Fibroblast of skin of left quadriceps (primary cell): ENCODE measurements around the gene LCN10.

Source experiments
- DNase-seq, 2 experiments: peaks; one replicate each; pipeline ENCODE4 v3.0.0-alpha.2; 2013; ENCODE audit warnings: low read depth in 2 of 2

The LCN10 gene

DNA sequence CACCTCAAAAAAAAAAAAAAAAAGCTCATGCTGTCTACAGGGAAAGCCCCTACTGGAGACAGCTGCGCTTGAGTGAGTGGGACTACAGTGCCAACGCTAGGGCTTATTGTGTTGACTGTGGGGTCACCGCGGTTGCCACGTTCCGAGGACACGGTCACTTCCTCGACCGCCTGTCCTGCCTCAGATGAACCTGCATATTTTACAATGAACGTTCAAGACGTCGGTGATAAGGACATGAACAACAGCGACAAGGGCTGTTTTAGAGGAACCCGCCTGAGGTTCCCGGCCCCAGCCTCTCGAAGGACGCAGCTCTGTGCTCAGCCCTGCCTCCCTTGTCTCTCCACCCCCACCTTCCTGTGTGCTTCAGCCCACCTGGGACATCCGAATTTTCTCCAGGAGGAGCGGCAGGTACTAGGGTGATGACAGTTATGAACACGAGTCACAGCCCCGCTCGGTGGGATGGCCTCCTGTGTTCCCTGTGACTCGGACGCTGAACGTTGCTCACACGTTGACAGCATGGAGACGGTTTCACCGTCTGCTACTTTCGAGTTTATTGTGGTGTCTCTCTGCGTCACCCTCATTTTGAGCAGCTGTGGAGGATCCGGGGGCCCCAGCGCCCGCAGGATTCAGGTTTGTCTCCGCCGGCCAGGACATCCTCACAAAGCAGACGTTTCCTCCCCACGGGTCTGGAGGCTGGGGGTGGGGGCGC, 41.6 kb downstream of the LCN10 start:
- DNase-seq, result no peak

- DNase-seq, result no peak
Measured at GRCh38 chr9:136700304-136700703, 42.4 kb downstream of the LCN10 start.

DNA sequence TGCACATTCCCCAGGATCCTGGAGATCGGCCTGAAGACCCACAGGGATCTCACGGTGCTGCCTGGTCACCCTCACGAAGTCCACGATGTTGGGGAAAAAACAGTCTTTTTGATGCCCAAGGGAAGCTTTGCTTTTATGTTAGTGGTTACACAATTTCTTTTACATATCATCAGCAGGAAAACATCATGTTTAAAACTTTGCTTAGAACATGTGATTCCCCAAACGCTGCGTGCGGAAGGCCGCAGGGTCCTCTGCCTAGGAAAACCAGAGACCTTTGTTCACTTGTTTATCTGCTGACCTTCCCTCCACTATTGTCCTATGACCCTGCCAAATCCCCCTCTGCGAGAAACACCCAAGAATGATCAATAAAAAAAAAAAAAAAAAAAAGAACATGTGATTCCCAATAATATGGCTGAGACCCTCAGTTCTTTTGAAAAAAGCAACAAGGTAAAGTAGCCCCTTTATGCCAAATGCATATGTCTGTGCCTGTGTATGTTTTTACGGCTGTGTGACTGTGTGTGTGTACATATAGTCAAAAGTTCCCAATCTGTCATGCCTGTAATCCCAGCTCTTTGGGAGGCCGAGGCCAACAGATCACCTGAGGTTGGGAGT, 44.0 kb downstream of the LCN10 start:
- no peak for DNase-seq

DNA sequence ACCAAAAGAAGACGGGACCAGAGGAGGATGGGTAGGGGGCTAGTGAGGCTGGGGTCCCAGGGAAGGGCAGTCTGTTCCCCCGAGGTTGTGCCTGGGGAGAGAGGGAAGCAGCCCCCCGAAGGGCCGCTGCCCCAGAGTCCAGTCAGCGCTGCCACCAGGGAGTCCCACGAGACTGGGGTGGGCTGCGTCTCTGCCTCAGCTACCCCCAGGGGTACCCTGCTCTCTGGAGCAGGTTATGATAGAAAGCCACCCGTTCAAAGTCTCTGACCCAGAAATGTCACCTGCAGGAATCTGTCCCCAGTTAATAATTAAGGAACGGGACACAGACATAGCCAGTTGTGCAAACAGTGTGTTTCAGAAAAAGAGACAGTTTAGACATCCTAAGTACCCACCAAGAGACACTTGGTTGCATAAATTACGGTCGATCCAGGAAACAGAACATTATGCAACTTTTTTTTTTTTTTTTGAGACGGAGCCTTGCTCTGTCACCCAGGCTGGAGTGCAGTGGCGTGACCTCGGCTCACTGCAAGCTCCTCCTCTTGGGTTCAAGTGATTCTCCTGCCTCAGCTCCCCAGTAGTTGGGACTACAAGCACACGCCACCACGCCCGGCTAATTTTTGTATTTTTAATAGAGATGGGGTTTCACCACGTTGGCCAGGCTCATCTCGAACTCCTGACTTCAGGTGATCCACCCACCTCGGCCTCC, 44.8 kb downstream of the LCN10 start:
- no peak for DNase-seq

DNA sequence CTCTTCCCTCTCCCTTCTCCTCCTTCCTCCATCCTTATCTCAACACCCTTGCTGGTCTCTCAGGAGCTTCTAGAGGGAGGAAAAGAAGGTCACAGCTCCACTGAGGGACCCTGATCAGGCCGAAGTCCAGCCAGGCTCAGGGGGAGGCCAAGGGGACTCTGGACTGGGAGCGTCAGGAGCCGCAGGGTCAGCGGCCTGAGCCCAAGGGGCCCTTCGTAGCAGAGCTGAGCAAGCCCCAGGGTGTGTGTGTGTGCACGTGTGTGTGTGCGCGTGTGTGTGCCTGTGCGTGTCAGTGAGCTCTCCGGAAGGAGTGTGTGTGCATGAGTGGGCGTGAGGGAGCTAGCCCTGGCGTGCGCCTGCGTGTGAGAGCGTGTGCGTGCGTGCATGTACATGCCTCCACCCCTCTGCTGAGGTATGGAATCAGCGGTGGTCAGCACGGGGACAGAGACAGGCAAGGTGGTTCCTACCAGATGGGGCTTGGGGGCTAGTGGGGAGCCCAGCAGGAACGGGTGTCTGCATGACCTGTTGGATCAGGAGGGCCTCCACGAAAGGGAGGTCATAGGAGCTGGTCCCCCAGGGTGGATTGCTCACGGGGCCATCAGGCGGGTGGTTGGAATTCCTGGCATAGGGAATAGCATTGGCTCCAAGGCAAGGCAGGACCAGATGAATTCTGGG, 45.5 kb downstream of the LCN10 start:
- no peak for DNase-seq

- DNase-seq, result no peak
Measured at GRCh38 chr9:136696502-136696901, 46.2 kb downstream of the LCN10 start.

DNA sequence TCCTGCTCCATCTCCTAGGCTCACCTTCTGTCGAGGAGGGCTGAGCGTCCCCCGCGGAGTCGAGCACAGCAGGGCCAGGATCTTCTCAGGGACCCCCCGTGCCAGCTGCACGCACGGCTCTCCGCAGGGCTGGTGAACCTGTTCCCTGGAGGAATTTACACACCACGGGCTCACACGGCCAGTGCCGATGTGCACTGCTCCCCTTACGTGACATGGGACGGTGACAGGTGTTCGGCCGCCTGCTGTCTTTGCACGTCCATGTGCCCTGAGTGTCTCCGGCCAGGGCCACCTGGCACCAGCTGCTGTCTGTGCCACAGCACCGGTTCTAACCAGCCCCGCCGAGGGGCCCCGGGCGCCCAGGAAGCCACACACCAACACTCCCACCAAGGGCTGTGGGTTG, 46.8 kb downstream of the LCN10 start:
- DNase-seq, result no peak

DNA sequence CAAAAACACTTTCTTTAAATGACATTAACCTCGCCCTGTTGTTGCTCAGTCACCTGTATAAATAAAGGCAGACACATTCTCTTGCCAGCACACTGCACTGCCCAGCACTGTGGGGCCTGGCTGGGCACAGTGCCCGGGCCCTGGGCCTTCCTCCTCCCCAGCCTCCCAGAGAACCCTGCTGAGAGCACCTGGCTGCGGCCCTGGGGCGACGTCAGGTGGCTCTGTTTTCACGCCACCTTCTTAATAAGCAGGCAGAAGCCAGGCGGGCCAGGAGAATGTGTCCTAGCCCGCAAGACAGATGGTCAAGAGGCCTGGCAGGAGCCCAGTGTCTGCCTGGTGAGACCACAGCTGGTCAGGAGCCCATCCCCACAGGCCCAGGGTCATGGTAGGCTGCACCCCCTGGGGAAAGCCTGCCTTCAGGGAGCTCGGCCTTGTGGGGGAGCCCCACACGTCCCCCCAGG, 47.3 kb downstream of the LCN10 start:
- DNase-seq, result no peak

GRCh38 chr9:136694872-136695247, 47.9 kb downstream of the LCN10 start:
- no peak for DNase-seq

DNA sequence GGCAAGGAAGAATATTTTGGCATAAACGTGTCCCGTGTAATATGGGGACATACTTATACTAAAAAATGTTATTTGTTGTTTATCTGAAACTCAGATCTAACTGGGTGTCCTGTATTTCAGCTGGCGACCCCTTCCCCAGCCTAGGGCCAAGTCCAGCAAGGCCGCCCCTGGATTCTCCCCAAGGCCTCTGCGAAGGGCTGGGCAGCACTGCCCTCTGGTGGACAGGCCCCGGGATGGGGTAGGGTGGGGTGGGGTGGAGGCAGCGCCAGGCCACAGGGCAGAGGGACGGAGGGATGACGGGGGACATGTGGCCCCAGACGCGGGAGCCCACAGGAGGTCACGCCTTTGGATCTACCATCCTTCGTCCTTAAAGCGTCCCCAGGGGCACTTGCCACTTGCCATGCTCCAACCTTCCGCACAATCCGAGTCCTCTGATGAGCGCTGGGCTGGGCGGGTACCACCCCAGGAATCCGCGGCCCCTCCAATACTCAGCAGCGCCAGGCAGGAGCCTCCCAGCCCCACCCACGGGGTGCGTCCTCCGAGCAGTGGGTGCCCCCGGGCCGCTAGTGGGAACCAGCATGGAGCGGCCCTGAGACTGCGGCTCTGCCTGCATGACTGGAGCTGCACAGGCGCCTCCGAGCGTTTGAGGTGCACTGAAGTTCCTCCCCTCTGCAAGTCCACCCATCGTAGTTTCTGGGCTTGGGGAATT, 48.4 kb downstream of the LCN10 start:
- DNase-seq, result no peak

GRCh38 chr9:136693490-136694162, 49.1 kb downstream of the LCN10 start:
- DNase-seq, result no peak

- no peak for DNase-seq
Measured at GRCh38 chr9:136693135-136693489, 49.6 kb downstream of the LCN10 start.

DNA sequence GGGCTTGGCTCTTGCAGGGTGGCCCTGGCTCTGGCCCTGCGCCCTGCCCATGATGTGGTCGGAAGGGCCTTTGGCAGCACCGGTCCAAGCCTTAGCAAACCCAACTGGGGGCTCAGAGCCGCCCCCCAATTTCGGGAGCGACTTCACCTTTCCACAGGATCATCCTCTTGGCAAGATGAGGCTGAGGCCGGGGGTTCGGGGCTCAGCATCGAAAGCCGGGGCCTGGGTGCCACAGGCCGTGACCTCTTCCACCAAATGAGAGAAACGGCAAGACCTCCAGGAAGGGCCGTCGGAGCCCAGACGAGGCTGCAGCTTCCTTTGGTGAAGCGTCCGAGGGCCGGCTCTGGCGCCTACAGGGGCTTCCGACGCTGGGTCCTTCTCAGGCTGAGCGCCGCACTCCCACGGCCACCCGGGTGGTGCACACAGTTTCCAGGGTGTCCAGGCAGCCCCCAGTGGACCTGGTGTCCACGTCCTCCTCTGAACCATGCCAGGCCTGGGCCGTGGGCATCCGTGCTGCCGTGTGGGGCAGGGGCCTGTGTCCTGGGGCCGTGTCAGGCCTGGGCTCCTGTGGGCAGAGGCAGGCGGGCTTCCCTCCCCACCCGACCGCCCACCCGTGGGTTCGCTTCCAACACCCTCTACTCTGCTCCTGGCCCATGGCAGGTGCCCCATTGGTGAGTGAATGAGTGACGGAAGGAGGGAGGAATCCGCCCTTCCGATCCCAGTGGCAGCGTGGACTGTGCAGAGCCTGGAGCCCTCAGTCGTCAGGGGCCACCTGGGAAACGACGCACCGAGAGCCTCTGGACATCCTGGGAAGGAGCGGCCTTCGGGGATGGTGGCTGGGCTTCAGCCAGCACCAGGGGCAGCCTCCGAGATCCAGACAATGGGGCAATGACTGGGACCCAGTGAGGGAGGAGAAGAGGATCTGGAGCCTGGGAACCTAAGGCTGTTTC, 50.3 kb downstream of the LCN10 start:
- DNase-seq, result no peak

DNA sequence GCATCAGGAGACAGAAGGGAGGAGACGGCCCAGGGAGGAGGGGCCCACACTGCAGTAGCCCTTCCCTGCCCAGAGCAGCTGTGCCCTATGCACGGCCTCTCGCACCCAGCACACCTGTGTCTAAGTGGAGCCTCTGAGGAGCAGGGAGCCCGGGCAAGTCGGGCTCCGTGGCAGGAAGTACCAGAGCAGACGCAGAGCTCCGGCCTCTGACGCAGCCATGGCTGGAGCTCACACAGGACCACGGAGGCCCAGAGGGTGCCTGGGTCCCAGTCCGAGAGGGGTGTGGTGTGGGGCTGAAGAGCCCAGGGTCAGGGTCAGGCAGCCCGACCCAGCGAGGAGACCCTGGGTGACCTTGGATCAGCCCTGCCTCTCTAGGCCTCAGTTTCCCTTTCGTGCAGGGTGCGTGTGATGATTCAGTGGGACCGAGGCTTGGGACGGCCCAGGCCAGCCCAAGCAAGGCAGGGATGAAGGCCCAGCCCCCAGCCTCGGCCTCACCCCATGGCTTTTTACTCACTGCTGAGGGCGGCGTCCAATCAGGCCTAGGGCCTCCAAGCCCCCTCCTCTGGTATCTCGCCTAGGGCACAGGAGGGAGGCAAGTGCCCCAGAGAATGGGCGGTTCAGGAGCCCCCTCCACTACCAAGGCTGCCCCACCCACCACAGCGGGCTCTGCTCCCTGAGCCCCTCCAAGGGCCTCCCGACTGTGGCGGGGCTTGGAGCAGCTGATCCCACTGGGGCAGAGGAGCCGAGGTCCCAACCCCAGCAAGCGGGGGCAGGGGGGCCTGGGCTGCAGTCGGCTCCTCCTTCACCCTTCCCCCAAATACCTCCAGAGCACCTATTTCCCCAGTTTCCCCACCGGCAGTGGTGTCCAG, 51.2 kb downstream of the LCN10 start:
- no peak for DNase-seq

DNA sequence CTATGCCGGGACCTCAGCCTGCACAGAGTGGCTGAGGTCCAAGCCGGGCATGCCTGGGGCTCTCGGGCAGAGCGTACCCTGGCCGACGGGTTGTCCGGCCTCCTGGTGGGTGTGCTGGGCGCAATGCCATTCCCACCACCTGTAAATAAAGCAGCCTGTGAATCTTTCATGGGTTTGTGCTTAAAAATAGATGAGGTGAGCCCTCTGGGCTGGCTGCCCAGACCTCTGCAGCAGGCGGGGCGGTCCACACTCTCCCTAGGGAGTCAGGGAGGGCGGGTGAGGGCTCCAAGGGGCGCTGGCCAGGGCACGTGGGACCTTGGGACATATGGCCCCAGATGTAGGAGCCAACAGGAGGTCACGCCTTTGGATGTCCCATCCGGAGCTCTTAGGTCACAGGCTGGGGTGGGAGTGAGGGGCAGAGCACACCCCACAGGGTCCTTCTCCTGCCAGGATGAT, 51.9 kb downstream of the LCN10 start:
- no peak for DNase-seq

GRCh38 chr9:136690104-136690805, 52.5 kb downstream of the LCN10 start:
- no peak for DNase-seq

DNA sequence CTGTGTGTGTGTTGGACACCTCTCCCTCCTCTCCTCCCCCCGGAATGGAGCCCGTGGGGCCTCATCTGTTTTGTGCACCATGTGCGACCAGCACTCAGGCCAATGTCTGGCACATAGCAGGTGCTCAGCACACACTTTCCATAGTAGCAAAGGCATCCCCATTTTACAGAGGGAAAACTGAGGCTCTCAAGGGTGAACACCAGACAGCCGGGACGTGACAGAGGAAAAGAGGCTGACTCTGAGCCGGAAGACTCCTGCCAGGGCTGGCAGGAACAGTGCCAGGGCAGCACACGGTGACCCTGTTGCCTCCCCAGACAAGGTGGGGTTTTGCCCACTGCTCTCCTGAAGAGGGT, 53.7 kb downstream of the LCN10 start:
- no peak for DNase-seq

GRCh38 chr9:136688274-136689107, 54.2 kb downstream of the LCN10 start:
- DNase-seq, result no peak
